K562 (cell line): ENCODE measurements around the gene ARAF. TPM values are rescaled to one million over a fixed set of nuclear protein-coding genes. Genes with fewer than 3 reads are reported as not detected.

ENCODE experiments used
- ATAC-seq: fragments of 200-7000 bp; cut with Tn5 transposase; 3 replicates; pipeline ENCODE4 v1.9.1; 2020; ENCODE audit warnings: moderate library complexity
- BruUV-seq: library from RNA; stranded (reverse); fragments of 400-500 nt; replicated peaks from 2 replicates; lab custom pipeline; 2021; lab: Mats Ljungman, UMichigan
- CTCF ChIA-PET: fragments of 300-600 bp; formaldehyde crosslinking; extraction: SDS; loops from one replicate; lab custom pipeline; 2021; ENCODE audit warnings: low intra/inter-chr PET ratio; lab: Yijun Ruan, JAX
- POLR2A ChIA-PET: fragments of 300-600, 350-650 bp; sonication (Branson Sonifier 250); formaldehyde crosslinking; extraction: SDS; loops from one replicate; lab custom pipeline; 2021; ENCODE audit warnings: antibody characterized with exemption, inconsistent platforms; lab: Yijun Ruan, JAX
- DNase-seq, 4 experiments: peaks; one replicate each; pipeline versions ENCODE4 v3.0.0 to v3.0.0-alpha.2; 2011 to 2018; ENCODE audit warnings: low spot score in 3 of 4, mixed read lengths in 3 of 4; ENCODE audit errors: extremely low read depth in 1 of 4
- FAIRE-seq: peaks from 2 replicates; lab custom pipeline; 2011; peaks lifted over from hg19 to GRCh38; lab: Jason Lieb, UNC
- H2AFZ ChIP-seq: 2 replicates; pipeline ENCODE4 v1.6.0; 2011; ENCODE audit warnings: low read depth, low read length, control low read depth, inconsistent platforms
- H3K27ac ChIP-seq: fragments of 200-600 bp; 3 replicates; pipeline ENCODE4 v1.8.0; 2011; ENCODE audit warnings: low read depth, mild to moderate bottlenecking, control low read depth, inconsistent platforms, low read length, moderate library complexity, mixed read lengths; ENCODE audit errors: extremely low read depth
- H3K27me3 ChIP-seq, 2 experiments: fragments of 300-600 bp in 1 of 2; 2 replicates in 1 of 2; 3 replicates in 1 of 2; pipeline versions ENCODE4 v1.6.0 to v1.8.0; 2011; ENCODE audit warnings: inconsistent platforms in 2 of 2, low read length in 2 of 2, mild to moderate bottlenecking in 1 of 2, mixed read lengths in 1 of 2, moderate library complexity in 1 of 2; ENCODE audit not compliant: control insufficient read depth in 2 of 2, insufficient read depth in 2 of 2
- H3K36me3 ChIP-seq: fragments of 300-600 bp; 3 replicates; pipeline ENCODE4 v1.8.0; 2011; ENCODE audit warnings: mild to moderate bottlenecking, low read length, inconsistent platforms; ENCODE audit not compliant: control insufficient read depth, insufficient read depth
- H3K4me1 ChIP-seq, 2 experiments: fragments of 200-600 bp in 1 of 2; replicated peaks in 1 of 2; 2 replicates in 1 of 2; 3 replicates in 1 of 2; pipeline versions ENCODE4 v1.5.1 to v1.8.0; 2011; ENCODE audit warnings: inconsistent platforms in 2 of 2, low read length in 2 of 2, mild to moderate bottlenecking in 1 of 2, mixed read lengths in 1 of 2, moderate library complexity in 1 of 2; ENCODE audit not compliant: control insufficient read depth in 2 of 2, insufficient read depth in 2 of 2
- H3K4me2 ChIP-seq: 2 replicates; pipeline ENCODE4 v1.6.1; 2011; ENCODE audit warnings: low read length, control low read depth, inconsistent platforms, mixed read lengths; ENCODE audit not compliant: insufficient read depth
- H3K4me3 ChIP-seq: fragments of 200-600 bp; sonication (generic), shearing (Covaris generic); 2 replicates; pipeline ENCODE4 v1.5.1; 2016; ENCODE audit warnings: control low read depth, inconsistent platforms
- H3K79me2 ChIP-seq: fragments of 200-600 bp; 3 replicates; pipeline ENCODE4 v1.8.0; 2011; ENCODE audit warnings: low read length, inconsistent platforms; ENCODE audit not compliant: control insufficient read depth, insufficient read depth
- H3K9ac ChIP-seq, 2 experiments: 2 replicates each; pipeline versions ENCODE4 v1.6.0 to v1.6.1; 2011; ENCODE audit warnings: low read depth in 2 of 2, low read length in 2 of 2, control low read depth in 1 of 2, inconsistent platforms in 1 of 2, mild to moderate bottlenecking in 1 of 2, mixed read lengths in 1 of 2; ENCODE audit not compliant: insufficient read depth in 1 of 2
- H3K9me1 ChIP-seq: one replicate; pipeline ENCODE4 v1.6.0; 2011; ENCODE audit warnings: inconsistent platforms, mild to moderate bottlenecking, low read length, moderate library complexity; ENCODE audit not compliant: control insufficient read depth, insufficient read depth
- H3K9me3 ChIP-seq: replicated peaks from 2 replicates; pipeline ENCODE4 v1.5.1; 2011; ENCODE audit warnings: low read depth, low read length, inconsistent platforms; ENCODE audit not compliant: control insufficient read depth, insufficient read depth
- H4K20me1 ChIP-seq: replicated peaks from 2 replicates; pipeline ENCODE4 v1.6.1; 2011; ENCODE audit warnings: low read length, inconsistent platforms, mixed read lengths; ENCODE audit not compliant: control insufficient read depth, insufficient read depth
- CTCF ChIP-seq, 3 experiments: IDR thresholded peaks in 2 of 3; conservative IDR thresholded peaks in 1 of 3; 2 replicates each; pipeline ENCODE4 v1.5.1; 2011 to 2012; ENCODE audit warnings: low read length in 3 of 3, mild to moderate bottlenecking in 3 of 3, control low read depth in 2 of 3, improper control_type of control experiment in 1 of 3, inconsistent platforms in 1 of 3, low read depth in 1 of 3, mixed read lengths in 1 of 3, moderate library complexity in 1 of 3; ENCODE audit not compliant: insufficient read depth in 2 of 3
- FOSL1 ChIP-seq: fragments of 200-800 bp; sonication (Bioruptor generic); conservative IDR thresholded peaks from 2 replicates; pipeline ENCODE4 v1.6.1; 2016; ENCODE audit warnings: missing genetic modification characterization, missing compliant biosample characterization
- GABPA ChIP-seq: fragments of 200-800 bp; sonication (Bioruptor generic); conservative IDR thresholded peaks from 2 replicates; pipeline ENCODE4 v1.6.1; 2016; ENCODE audit warnings: low read depth, missing genetic modification characterization, missing compliant biosample characterization
- KDM5B ChIP-seq: fragments of 200-600 bp; sonication (generic); IDR thresholded peaks from 2 replicates; pipeline ENCODE4 v1.6.1; 2012; ENCODE audit warnings: low read depth, mild to moderate bottlenecking, moderate library complexity, low read length, control low read depth, inconsistent platforms; ENCODE audit not compliant: insufficient replicate concordance
- KLF13 ChIP-seq: fragments of 450-650 bp; IDR thresholded peaks from 2 replicates; pipeline ENCODE4 v1.6.1; 2016; ENCODE audit warnings: missing genetic modification characterization, low read depth, mild to moderate bottlenecking, missing compliant biosample characterization, moderate library complexity, borderline replicate concordance
- NCOA2 ChIP-seq, 2 experiments: fragments of 450-650 bp; IDR thresholded peaks; 2 replicates each; pipeline ENCODE4 v1.6.1; 2018; ENCODE audit warnings: mild to moderate bottlenecking in 2 of 2, moderate library complexity in 1 of 2; ENCODE audit not compliant: partially characterized antibody in 2 of 2
- NCOA4 ChIP-seq: fragments of 450-650 bp; IDR thresholded peaks from 2 replicates; pipeline ENCODE4 v1.6.1; 2018; ENCODE audit warnings: mild to moderate bottlenecking; ENCODE audit not compliant: partially characterized antibody
- POLR2A ChIP-seq: fragments of 450-650 bp; conservative IDR thresholded peaks from 2 replicates; pipeline ENCODE4 v1.6.1; 2016
- POLR2B ChIP-seq: fragments of 450-650 bp; IDR thresholded peaks from 2 replicates; pipeline ENCODE4 v1.6.1; 2018; ENCODE audit warnings: low read depth; ENCODE audit not compliant: partially characterized antibody
- TFAM ChIP-seq: fragments of 250-450 bp; sonication (Bioruptor Pico); conservative IDR thresholded peaks from 2 replicates; pipeline ENCODE4 v1.5.0; 2021; ENCODE audit warnings: mild to moderate bottlenecking, moderate library complexity
- ZBTB8A ChIP-seq: fragments of 450-650 bp; IDR thresholded peaks from 2 replicates; pipeline ENCODE4 v1.6.1; 2018; ENCODE audit warnings: mild to moderate bottlenecking, moderate library complexity; ENCODE audit not compliant: partially characterized antibody
- ZC3H4 ChIP-seq: sonication (generic); formaldehyde crosslinking; IDR thresholded peaks from 2 replicates; pipeline ENCODE4 v1.9.0; 2021; ENCODE audit warnings: missing genetic modification reagents, borderline replicate concordance
- ZNF280A ChIP-seq: fragments of 450-650 bp; IDR thresholded peaks from 2 replicates; pipeline ENCODE4 v1.6.1; 2018; ENCODE audit warnings: mild to moderate bottlenecking, low read depth; ENCODE audit not compliant: partially characterized antibody
- ZNF316 ChIP-seq: fragments of 450-650 bp; IDR thresholded peaks from 2 replicates; pipeline ENCODE4 v1.6.1; 2016
- ZNF583 ChIP-seq: fragments of 250-450 bp; sonication (Bioruptor Pico); IDR thresholded peaks from 2 replicates; pipeline ENCODE4 v1.4.0; 2020
- WGBS: fragments of 100-300 bp; shearing (Covaris generic); methylation state at CpG from one replicate; pipeline ENCODE4 v1.1.6; 2016; ENCODE audit warnings: low coverage, mixed read lengths; ENCODE audit not compliant: insufficient coverage; ENCODE audit errors: missing lambda C conversion rate; 5-methylcytosine and 5-hydroxymethylcytosine counted together
- in situ Hi-C: fragments of 300-500 bp; cut with MboI; formaldehyde crosslinking; loops from 4 replicates; pipeline ENCODE4 v1.15.0; 2018; ENCODE audit warnings: inconsistent platforms, mixed read lengths
- intact Hi-C: fragments of 100-400 bp; cut with micrococcal nuclease; formaldehyde crosslinking; loops from 2 replicates; pipeline ENCODE4 v1.14.2; 2022
- polyA plus RNA-seq, 8 experiments: library from polyadenylated mRNA; depleted of rRNA in 4 of 8; stranded (reverse) in 5 of 8; unstranded in 3 of 8; fragments of >200 nt; fragmentation: Nextera tagmentation in 2 of 8; fragmentation: Illumina TruSeq in 1 of 8; extraction: Ambion mirVana in 2 of 8; extraction: Trizol in 1 of 8; gene quantifications; 2 replicates each; pipeline versions ENCODE4 v1.2.1 to v1.2.3, GENCODE V29; 2011 to 2014; ENCODE audit warnings: inconsistent platforms in 1 of 8, missing spikeins in 1 of 8
- total RNA-seq, 7 experiments: library from RNA; depleted of rRNA in 6 of 7; stranded (reverse); fragments of >200 nt in 6 of 7; fragmentation: Illumina TruSeq in 2 of 7; extraction: Trizol in 2 of 7; gene quantifications; 2 replicates each; pipeline versions ENCODE4 v1.2.1 to v1.2.3, GENCODE V29; 2011 to 2021; ENCODE audit warnings: low replicate concordance in 1 of 7

Gene ARAF
- total and polyA plus RNA-seq, 9 of the 15 experiments (the other 6 are each of a cell fraction or from before 2014, with no cell fraction given), result 5.5 to 70.0 (median 29.4) TPM

GRCh38 chrX:47570794-47571193 is 9.8 kb downstream of the ARAF start:
- Histone ChIP-seq H3K36me3 (peaks cover 61% of the 10 kb centered on the region; the same call in 2 of the 3 replicates), H3K27me3 (no peaks in the 10 kb centered on the region), H3K79me2 (no peaks in the 10 kb centered on the region), H3K9me1 (no peaks in the 10 kb centered on the region), H4K20me1 (no peaks in the 10 kb centered on the region), H3K9ac (no peak overlapping the region), H3K4me2 (no peak overlapping the region), H2AFZ (no peak overlapping the region), H3K9me3 (no peaks in the 10 kb centered on the region), H3K27ac (no peak overlapping the region), H3K4me1 (peaks cover 0 to 41% of the 10 kb centered on the region in 2 experiments; a peak in 3 of 5 replicates), H3K4me3 (no peak overlapping the region)
- intact Hi-C loops (no loop called here), in situ Hi-C loops (no loop called here)
- 74% methylated on average over 3 of the region's 8 CpGs for WGBS
- FAIRE-seq (no peak), ATAC-seq (no peak), DNase-seq (no peak)
- no peak for TF ChIP-seq NCOA2 (IDR thresholded peaks at IDR 0.05; ENCODE audit: partially characterized antibody in 2 of 2)
- TF ChIP-seq ZC3H4, result no peak
- TF ChIP-seq POLR2A, result 0 out of 2 replicates have a peak, but pooled peaks have one; percentile 16
- TF ChIP-seq ZNF280A, result no peak
- TF ChIP-seq ZNF583 (CRISPR knock-in tag), result no peak
- no peak for TF ChIP-seq NCOA4
- no peak for TF ChIP-seq GABPA (tag)
- no peak for TF ChIP-seq FOSL1 (tag)
- TF ChIP-seq POLR2B, result peak; percentile 39
- TF ChIP-seq KLF13 (tag), result no peak
- TF ChIP-seq TFAM (CRISPR knock-in tag), result no peak
- TF ChIP-seq ZNF316, result no peak
- no peak for TF ChIP-seq KDM5B
- no peak for TF ChIP-seq ZBTB8A
- no peak for TF ChIP-seq CTCF (IDR thresholded peaks at IDR 0.05 in 2 of 3, conservative IDR thresholded peaks at IDR 0.05 in 1 of 3; ENCODE audit: insufficient read depth in 2 of 3, low read depth in 1 of 3, low read length in 3 of 3)
- BruUV-seq, result no TSS peak
- CTCF ChIA-PET, result no interaction called here
- POLR2A ChIA-PET, result interaction anchor here (0.8 to 1.3 kb wide), 2 partner anchors 9 to 11 kb away, joined by 3 to 4 read pairs; no protein-coding TSS in a partner anchor
